ENCODE data around the gene RSAD2.

- TF ChIP-seq RAD21 (IDR thresholded peaks at IDR 0.05; ENCODE audit: low read length) (no peak), POLR2A (IDR thresholded peaks at IDR 0.05; ENCODE audit: low read depth, low read length) (no peak), MAZ (IDR thresholded peaks at IDR 0.05; ENCODE audit: borderline replicate concordance, low read depth, low read length) (no peak), CTCF (conservative IDR thresholded peaks at IDR 0.05; ENCODE audit: low read depth, low read length) (no peak), CEBPB (IDR thresholded peaks at IDR 0.05; ENCODE audit: low read depth, low read length) (no peak), RFX5 (IDR thresholded peaks at IDR 0.05; ENCODE audit: low read depth, low read length) (no peak), MXI1 (IDR thresholded peaks at IDR 0.05; ENCODE audit: borderline replicate concordance, low read depth, low read length) (no peak), SMC3 (IDR thresholded peaks at IDR 0.05; ENCODE audit: low read depth, low read length) (no peak), ELK1 (IDR thresholded peaks at IDR 0.05; ENCODE audit: borderline replicate concordance, low read depth, low read length) (no peak), NFE2L2 (IDR thresholded peaks at IDR 0.05; ENCODE audit: low read depth, low read length) (no peak), USF2 (IDR thresholded peaks at IDR 0.05; ENCODE audit: low read depth, low read length) (no peak), MAFK (IDR thresholded peaks at IDR 0.05; ENCODE audit: low read depth, low read length) (no peak)
Measured at GRCh38 chr2:6940820-6941219, 63.2 kb downstream of the RSAD2 start.

Measured in IMR-90 (cell line).